IMR-90 (cell line): ENCODE results near the gene TTC7B. TPM values are rescaled to one million over a fixed set of nuclear protein-coding genes. Genes with fewer than 3 reads are reported as not detected.

ENCODE experiments used
- ATAC-seq: fragments of 200-7000 bp; cut with Tn5 transposase; 2 replicates; pipeline ENCODE4 v1.9.1; 2020; ENCODE audit warnings: low read depth, mild to moderate bottlenecking, moderate library complexity
- BruUV-seq: library from RNA; stranded (reverse); fragments of 400-500 nt; replicated peaks from 2 replicates; lab custom pipeline; 2021; lab: Mats Ljungman, UMichigan
- CTCF ChIA-PET: fragments of 300-600 bp; formaldehyde crosslinking; extraction: SDS; loops from one replicate; lab custom pipeline; 2021; ENCODE audit warnings: antibody characterized with exemption; lab: Yijun Ruan, JAX
- POLR2A ChIA-PET: fragments of 300-600 bp; sonication (Branson Sonifier 250); formaldehyde crosslinking; loops from one replicate; lab custom pipeline; 2022; ENCODE audit warnings: antibody characterized with exemption; ENCODE audit not compliant: unreplicated experiment; lab: Charles Lee
- DNase-seq: peaks from one replicate; pipeline ENCODE4 v3.0.0; 2013
- H2AFZ ChIP-seq: replicated peaks from 2 replicates; pipeline ENCODE3; 2013; ENCODE audit warnings: low read length, mild to moderate bottlenecking; ENCODE audit not compliant: poor library complexity
- H2AK5ac ChIP-seq: 2 replicates; pipeline ENCODE4 v1.6.1; 2013; ENCODE audit warnings: low read depth, low read length, inconsistent platforms
- H2AK9ac ChIP-seq: replicated peaks from 2 replicates; pipeline ENCODE3; 2013; ENCODE audit warnings: mild to moderate bottlenecking, low read depth, low read length, moderate library complexity; ENCODE audit not compliant: poor library complexity
- H2BK120ac ChIP-seq: 2 replicates; pipeline ENCODE4 v1.6.1; 2013; ENCODE audit warnings: low read depth, low read length, inconsistent platforms
- H2BK15ac ChIP-seq: 3 replicates; pipeline ENCODE4 v1.6.1; 2013; ENCODE audit warnings: low read depth, low read length, inconsistent platforms
- H2BK20ac ChIP-seq: 2 replicates; pipeline ENCODE4 v1.6.1; 2013; ENCODE audit warnings: low read depth, mild to moderate bottlenecking, inconsistent platforms, low read length, moderate library complexity
- H2BK5ac ChIP-seq: 2 replicates; pipeline ENCODE4 v1.6.1; 2013; ENCODE audit warnings: mild to moderate bottlenecking, low read depth, low read length, inconsistent platforms; ENCODE audit not compliant: poor library complexity, severe bottlenecking
- H3K14ac ChIP-seq: replicated peaks from 2 replicates; pipeline ENCODE4 v1.6.1; 2013; ENCODE audit warnings: low read depth, low read length, inconsistent platforms
- H3K18ac ChIP-seq: 2 replicates; pipeline ENCODE4 v1.6.1; 2013; ENCODE audit warnings: low read depth, low read length, control low read depth
- H3K23ac ChIP-seq: 2 replicates; pipeline ENCODE4 v1.6.1; 2013; ENCODE audit warnings: low read depth, low read length, inconsistent platforms
- H3K27ac ChIP-seq: 2 replicates; pipeline ENCODE4 v1.5.1; 2013; ENCODE audit warnings: mild to moderate bottlenecking, control low read depth, low read length; ENCODE audit not compliant: insufficient read depth
- H3K27me3 ChIP-seq: 2 replicates; pipeline ENCODE4 v1.6.1; 2013; ENCODE audit warnings: low read length; ENCODE audit not compliant: control insufficient read depth, insufficient read depth
- H3K36me3 ChIP-seq: 2 replicates; pipeline ENCODE4 v1.6.1; 2013; ENCODE audit warnings: low read length, mixed read lengths; ENCODE audit not compliant: control insufficient read depth, insufficient read depth
- H3K4ac ChIP-seq: 2 replicates; pipeline ENCODE4 v1.6.1; 2013; ENCODE audit warnings: low read depth, low read length, inconsistent platforms
- H3K4me1 ChIP-seq: 2 replicates; pipeline ENCODE4 v1.6.1; 2013; ENCODE audit warnings: low read length, mixed read lengths; ENCODE audit not compliant: control insufficient read depth, insufficient read depth
- H3K4me2 ChIP-seq: 2 replicates; pipeline ENCODE4 v1.6.1; 2013; ENCODE audit warnings: low read depth, mild to moderate bottlenecking, control low read depth, low read length, moderate library complexity
- H3K4me3 ChIP-seq: 2 replicates; pipeline ENCODE4 v1.5.1; 2013; ENCODE audit warnings: low read depth, mild to moderate bottlenecking, control low read depth, low read length, moderate library complexity; ENCODE audit not compliant: insufficient read depth
- H3K56ac ChIP-seq: 2 replicates; pipeline ENCODE4 v1.6.1; 2013; ENCODE audit warnings: low read length, inconsistent platforms; ENCODE audit not compliant: insufficient read depth; ENCODE audit errors: extremely low read depth
- H3K79me1 ChIP-seq, 2 experiments: 2 replicates each; pipeline ENCODE4 v1.6.1; 2013; ENCODE audit warnings: low read length in 2 of 2, inconsistent platforms in 1 of 2, low read depth in 1 of 2
- H3K9ac ChIP-seq: 2 replicates; pipeline ENCODE4 v1.6.1; 2013; ENCODE audit warnings: low read depth, low read length, control low read depth
- H3K9me1 ChIP-seq: 2 replicates; pipeline ENCODE4 v1.6.1; 2013; ENCODE audit warnings: low read length, inconsistent platforms; ENCODE audit not compliant: insufficient read depth
- H3K9me3 ChIP-seq: 2 replicates; pipeline ENCODE4 v1.6.1; 2013; ENCODE audit warnings: low read length; ENCODE audit not compliant: control insufficient read depth, insufficient read depth
- H4K20me1 ChIP-seq: 2 replicates; pipeline ENCODE4 v1.6.1; 2013; ENCODE audit warnings: low read length, inconsistent platforms; ENCODE audit not compliant: insufficient read depth
- H4K5ac ChIP-seq: 2 replicates; pipeline ENCODE4 v1.6.1; 2013; ENCODE audit warnings: mild to moderate bottlenecking, low read depth, low read length, control low read depth
- H4K8ac ChIP-seq, 2 experiments: 2 replicates each; pipeline ENCODE4 v1.6.1; 2013; ENCODE audit warnings: low read depth in 2 of 2, low read length in 2 of 2, control low read depth in 1 of 2, inconsistent platforms in 1 of 2
- H4K91ac ChIP-seq: 2 replicates; pipeline ENCODE4 v1.6.1; 2013; ENCODE audit warnings: low read depth, low read length, inconsistent platforms; ENCODE audit not compliant: insufficient read depth
- CHD1 ChIP-seq: IDR thresholded peaks from 2 replicates; pipeline ENCODE4 v1.6.1; 2012; ENCODE audit warnings: low read depth, low read length, improper control_type of control experiment
- FOS ChIP-seq: fragments of 150-350 bp; IDR thresholded peaks from 2 replicates; pipeline ENCODE4 v1.6.1; 2016; ENCODE audit warnings: low read depth, low read length
- NFE2L2 ChIP-seq: fragments of 150-350 bp; IDR thresholded peaks from 2 replicates; pipeline ENCODE4 v1.6.1; 2016; ENCODE audit warnings: low read depth, mild to moderate bottlenecking, low read length
- RFX5 ChIP-seq: IDR thresholded peaks from 2 replicates; pipeline ENCODE4 v1.8.0; 2012; ENCODE audit warnings: low read depth, mild to moderate bottlenecking, low read length, moderate library complexity
- WGBS, 2 experiments: methylation state at CpG; one replicate each; pipeline versions ENCODE4 v1.1.5 to v1.1.7; 2013; ENCODE audit warnings: missing lambda C conversion rate in 2 of 2; ENCODE audit not compliant: insufficient read length in 1 of 2; ENCODE audit errors: extremely low coverage in 2 of 2; 5-methylcytosine and 5-hydroxymethylcytosine counted together
- dilution Hi-C: fragments of 300-500 bp; cut with HindIII; formaldehyde crosslinking; loops from one replicate; pipeline ENCODE4 v1.14.3; 2018; ENCODE audit warnings: low sequenced_read_pairs; ENCODE audit not compliant: unreplicated experiment
- in situ Hi-C: fragments of 300-500 bp; cut with MboI; formaldehyde crosslinking; loops from 3 replicates; pipeline ENCODE4 v1.14.3; 2019; ENCODE audit warnings: low sequenced_read_pairs, inconsistent platforms, mixed read lengths
- intact Hi-C: fragments of 100-400 bp; cut with micrococcal nuclease; formaldehyde crosslinking; loops from 2 replicates; pipeline ENCODE4 v1.10.0; 2022
- polyA plus RNA-seq, 3 experiments: library from polyadenylated mRNA; depleted of rRNA; stranded (reverse); fragments of >200 nt; gene quantifications; 2 replicates each; pipeline ENCODE4 v1.2.3, GENCODE V29; 2012; ENCODE audit warnings: low replicate concordance in 1 of 3
- total RNA-seq: library from RNA; depleted of rRNA; stranded (reverse); fragments of >200 nt; gene quantifications from 2 replicates; pipeline ENCODE4 v1.2.3, GENCODE V29; 2012
- TF ChIP-seq, protein P1 (sequence below): fragments of 150-350 bp; IDR thresholded peaks from 2 replicates; pipeline ENCODE4 v1.6.1; 2017; ENCODE audit warnings: mild to moderate bottlenecking, antibody characterized with exemption, low read length, low read depth

Gene TTC7B
- total and polyA plus RNA-seq, 2 of the 4 experiments (the other 2 are of a cell fraction) = 18.1 to 35.3 TPM

DNA sequence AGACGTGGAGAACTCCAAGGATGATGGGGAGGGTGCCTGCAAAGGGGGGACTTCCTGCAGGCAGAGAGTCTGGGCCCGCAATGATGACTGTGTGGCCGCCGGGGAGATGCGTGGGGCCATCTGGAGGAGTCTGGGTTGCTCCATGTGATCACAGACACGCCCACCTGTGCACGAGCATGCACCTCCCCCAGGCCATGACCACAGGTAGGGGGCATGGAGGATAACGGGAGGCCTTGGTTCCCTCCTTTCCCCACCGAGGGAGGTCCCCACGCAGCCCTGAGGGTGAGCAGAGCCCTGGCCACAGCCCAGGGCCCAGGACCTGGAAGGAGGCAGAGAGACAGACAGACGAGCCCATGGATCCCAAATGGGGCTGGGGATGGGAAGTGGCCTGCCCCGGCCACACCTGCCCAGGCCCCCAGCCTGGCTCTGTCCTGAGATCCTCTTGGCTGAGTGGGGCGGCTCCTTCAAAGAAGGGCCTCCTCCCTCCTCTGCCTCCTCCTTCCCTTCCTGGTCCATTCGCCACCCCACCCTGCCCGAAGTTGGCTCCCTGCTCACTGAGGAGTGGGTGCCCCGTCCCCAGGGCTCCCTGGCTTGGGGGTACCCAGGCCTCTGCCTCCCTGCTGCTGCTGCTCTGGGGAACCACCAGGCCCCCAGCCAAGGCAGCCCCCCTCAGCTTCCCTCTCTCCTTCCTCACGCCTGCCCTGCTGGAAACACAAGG is 281.2 kb downstream of the TTC7B start:
- Histone ChIP-seq H3K79me1 (no peaks in the 10 kb centered on the region), H4K8ac (no peak overlapping the region), H3K14ac (no peak overlapping the region), H3K4me2 (no peak overlapping the region), H2AFZ (peak overlapping the region; percentile 39), H2BK20ac (no peak overlapping the region), H3K23ac (no peak overlapping the region), H2AK5ac (no peak overlapping the region), H3K56ac (no peak overlapping the region), H2BK5ac (no peak overlapping the region), H4K91ac (no peak overlapping the region), H4K5ac (no peak overlapping the region), H3K4ac (no peak overlapping the region), H2BK120ac (no peak overlapping the region), H2AK9ac (no peak overlapping the region), H3K4me1 (peaks cover 6% of the 10 kb centered on the region), H3K18ac (no peak overlapping the region), H3K36me3 (peaks cover 2% of the 10 kb centered on the region; the same call in 1 of the 2 replicates), H3K9me1 (peaks cover 4% of the 10 kb centered on the region; the same call in 1 of the 2 replicates), H4K20me1 (no peaks in the 10 kb centered on the region), H2BK15ac (no peak overlapping the region), H3K27me3 (no peaks in the 10 kb centered on the region), H3K27ac (no peak overlapping the region), H3K9me3 (no peaks in the 10 kb centered on the region), H3K4me3 (no peak overlapping the region), H3K9ac (no peak overlapping the region)
- BruUV-seq = no TSS peak
- dilution Hi-C loops (no loop called here), intact Hi-C loops (no loop called here), in situ Hi-C loops (no loop called here)
- ATAC-seq (no peak), DNase-seq (no peak)
- POLR2A ChIA-PET = no interaction called here
- WGBS, 2 experiments = 100% methylated on average over 1 of the region's 17 CpGs; no CpG with 5 or more reads in 1 of the 2 experiments
- TF ChIP-seq, protein P1, sequence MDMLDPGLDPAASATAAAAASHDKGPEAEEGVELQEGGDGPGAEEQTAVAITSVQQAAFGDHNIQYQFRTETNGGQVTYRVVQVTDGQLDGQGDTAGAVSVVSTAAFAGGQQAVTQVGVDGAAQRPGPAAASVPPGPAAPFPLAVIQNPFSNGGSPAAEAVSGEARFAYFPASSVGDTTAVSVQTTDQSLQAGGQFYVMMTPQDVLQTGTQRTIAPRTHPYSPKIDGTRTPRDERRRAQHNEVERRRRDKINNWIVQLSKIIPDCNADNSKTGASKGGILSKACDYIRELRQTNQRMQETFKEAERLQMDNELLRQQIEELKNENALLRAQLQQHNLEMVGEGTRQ = no peak
- TF ChIP-seq NFE2L2 = no peak
- TF ChIP-seq RFX5 = no peak
- TF ChIP-seq CHD1 = no peak
- TF ChIP-seq FOS = no peak
- CTCF ChIA-PET = no interaction called here
